PFSK-1 (cell line): ENCODE data around the gene GABRG2.

Experiments used
- FOXP2 ChIP-seq: optimal IDR thresholded peaks from 2 replicates; pipeline ENCODE3; 2011; ENCODE audit warnings: borderline replicate concordance, control low read depth, inconsistent platforms; ENCODE audit not compliant: insufficient read depth; ENCODE audit errors: extremely low read length, extremely low read depth
- POLR2AphosphoS5 ChIP-seq: IDR thresholded peaks from 2 replicates; pipeline ENCODE4 v1.6.1; 2012; ENCODE audit warnings: low read depth, mild to moderate bottlenecking, control low read depth, low read length, moderate library complexity
- REST ChIP-seq, 2 experiments: IDR thresholded peaks; 2 replicates each; pipeline versions ENCODE4 v1.6.1 to v1.8.0; 2011 to 2012; ENCODE audit warnings: low read depth in 2 of 2, low read length in 2 of 2, control low read depth in 1 of 2, inconsistent platforms in 1 of 2, mild to moderate bottlenecking in 1 of 2, moderate library complexity in 1 of 2; ENCODE audit not compliant: insufficient read depth in 1 of 2
- SIN3A ChIP-seq: IDR thresholded peaks from 2 replicates; pipeline ENCODE4 v1.6.1; 2012; ENCODE audit warnings: mild to moderate bottlenecking, low read length, moderate library complexity, borderline replicate concordance; ENCODE audit not compliant: insufficient read depth
- TAF1 ChIP-seq: IDR thresholded peaks from 2 replicates; pipeline ENCODE4 v1.6.1; 2012; ENCODE audit warnings: low read length, control low read depth, borderline replicate concordance; ENCODE audit not compliant: insufficient read depth

- TF ChIP-seq POLR2AphosphoS5, result no peak
- no peak for TF ChIP-seq TAF1
- TF ChIP-seq SIN3A, result no peak
- no peak for TF ChIP-seq REST (IDR thresholded peaks at IDR 0.05; ENCODE audit: insufficient read depth in 1 of 2, low read depth in 2 of 2, low read length in 2 of 2)
- no peak for TF ChIP-seq FOXP2
Observed at GRCh38 chr5:162189719-162190118, 122.1 kb downstream of the GABRG2 start.
